ENCODE results near the gene LONP2. TPM values are rescaled to one million over a fixed set of nuclear protein-coding genes. Genes with fewer than 3 reads are reported as not detected.

Gene LONP2
- total RNA-seq, 1 experiment from 2014 or later: 41.5 TPM

GRCh38 chr16:48204825-48205151 lies 39.3 kb upstream of the LONP2 start:
- no peaks in the 10 kb centered on the region for H4K20me1 ChIP-seq (ENCODE audit: low read length)
- no peak for TF ChIP-seq EZH2 (IDR thresholded peaks at IDR 0.05; ENCODE audit: low read length, unreplicated experiment)
- TF ChIP-seq CTCF (conservative IDR thresholded peaks at IDR 0.05; ENCODE audit: low read depth, low read length): no peak
- TF ChIP-seq EZH2phosphoT487 (IDR thresholded peaks at IDR 0.05; ENCODE audit: borderline replicate concordance, low read length): no peak
- no peaks in the 10 kb centered on the region for H3F3A ChIP-seq (ENCODE audit: low read length, unreplicated experiment)
- ChIA-PET POLR2A (ENCODE audit: unreplicated experiment) (no interaction called here), CTCF (no interaction called here)
- no peak for ATAC-seq
- no peak overlapping the region for H3K9ac ChIP-seq (ENCODE audit: low read length)
- no peaks in the 10 kb centered on the region for H3K79me2 ChIP-seq (ENCODE audit: low read length)
- intact Hi-C loops (cut with micrococcal nuclease): no loop called here
- H3K4me2 ChIP-seq (ENCODE audit: low read length): no peak overlapping the region
- no peaks in the 10 kb centered on the region for H3K27me3 ChIP-seq (ENCODE audit: low read length)
- no peak overlapping the region for H2AFZ ChIP-seq (ENCODE audit: low read length)
- H3K9me3 ChIP-seq (ENCODE audit: low read length): no peaks in the 10 kb centered on the region
- H3K4me1 ChIP-seq (ENCODE audit: insufficient read depth, low read length): no peaks in the 10 kb centered on the region
- BruUV-seq (replicated peaks): no TSS peak
- H3K4me3 ChIP-seq (ENCODE audit: low read length): no peak overlapping the region
- H3K9me2 ChIP-seq (replicated peaks; ENCODE audit: low read length): no peaks in the 10 kb centered on the region
- DNase-seq: no peak
- H3K36me3 ChIP-seq (ENCODE audit: low read depth, low read length): no peaks in the 10 kb centered on the region
- H3K27ac ChIP-seq (ENCODE audit: low read length): no peak overlapping the region

GRCh38 chr16:48206594-48207242 lies 37.4 kb upstream of the LONP2 start:
- H3K9me2 ChIP-seq (replicated peaks; ENCODE audit: low read length): no peaks in the 10 kb centered on the region
- no peaks in the 10 kb centered on the region for H4K20me1 ChIP-seq (ENCODE audit: low read length)
- no peaks in the 10 kb centered on the region for H3K4me1 ChIP-seq (ENCODE audit: insufficient read depth, low read length)
- no peak overlapping the region for H3K9ac ChIP-seq (ENCODE audit: low read length)
- peak; percentile 7 for DNase-seq
- ATAC-seq: no peak
- intact Hi-C loops (cut with micrococcal nuclease): no loop called here
- no peaks in the 10 kb centered on the region for H3K36me3 ChIP-seq (ENCODE audit: low read depth, low read length)
- TF ChIP-seq EZH2phosphoT487 (IDR thresholded peaks at IDR 0.05; ENCODE audit: borderline replicate concordance, low read length): no peak
- TF ChIP-seq EZH2 (IDR thresholded peaks at IDR 0.05; ENCODE audit: low read length, unreplicated experiment): no peak
- TF ChIP-seq CTCF (conservative IDR thresholded peaks at IDR 0.05; ENCODE audit: low read depth, low read length): no peak
- H2AFZ ChIP-seq (ENCODE audit: low read length): no peak overlapping the region
- no TSS peak for BruUV-seq (replicated peaks)
- no peaks in the 10 kb centered on the region for H3K27me3 ChIP-seq (ENCODE audit: low read length)
- no peak overlapping the region for H3K4me2 ChIP-seq (ENCODE audit: low read length)
- H3K4me3 ChIP-seq (ENCODE audit: low read length): no peak overlapping the region
- H3K27ac ChIP-seq (ENCODE audit: low read length): no peak overlapping the region
- no peaks in the 10 kb centered on the region for H3K9me3 ChIP-seq (ENCODE audit: low read length)
- POLR2A ChIA-PET (ENCODE audit: unreplicated experiment): no interaction called here
- no peaks in the 10 kb centered on the region for H3K79me2 ChIP-seq (ENCODE audit: low read length)
- H3F3A ChIP-seq (ENCODE audit: low read length, unreplicated experiment): no peaks in the 10 kb centered on the region
- CTCF ChIA-PET: no interaction called here

- no peaks in the 10 kb centered on the region for H3K79me2 ChIP-seq (ENCODE audit: low read length)
- no peaks in the 10 kb centered on the region for H3K27me3 ChIP-seq (ENCODE audit: low read length)
- ChIA-PET CTCF (no interaction called here), POLR2A (ENCODE audit: unreplicated experiment) (no interaction called here)
- no peaks in the 10 kb centered on the region for H3K9me2 ChIP-seq (replicated peaks; ENCODE audit: low read length)
- intact Hi-C loops (cut with micrococcal nuclease): no loop called here
- no peaks in the 10 kb centered on the region for H3K36me3 ChIP-seq (ENCODE audit: low read depth, low read length)
- H3K9me3 ChIP-seq (ENCODE audit: low read length): no peaks in the 10 kb centered on the region
- no peak overlapping the region for H3K4me3 ChIP-seq (ENCODE audit: low read length)
- H3K9ac ChIP-seq (ENCODE audit: low read length): no peak overlapping the region
- no TSS peak for BruUV-seq (replicated peaks)
- ATAC-seq (no peak), DNase-seq (no peak)
- no peak overlapping the region for H3K27ac ChIP-seq (ENCODE audit: low read length)
- H3F3A ChIP-seq (ENCODE audit: low read length, unreplicated experiment): no peaks in the 10 kb centered on the region
- H2AFZ ChIP-seq (ENCODE audit: low read length): no peak overlapping the region
- H3K4me2 ChIP-seq (ENCODE audit: low read length): no peak overlapping the region
- H4K20me1 ChIP-seq (ENCODE audit: low read length): no peaks in the 10 kb centered on the region
- TF ChIP-seq CTCF (conservative IDR thresholded peaks at IDR 0.05; ENCODE audit: low read depth, low read length) (no peak), EZH2 (IDR thresholded peaks at IDR 0.05; ENCODE audit: low read length, unreplicated experiment) (no peak), EZH2phosphoT487 (IDR thresholded peaks at IDR 0.05; ENCODE audit: borderline replicate concordance, low read length) (no peak)
- H3K4me1 ChIP-seq (ENCODE audit: insufficient read depth, low read length): no peaks in the 10 kb centered on the region
These were observed 33.4 kb upstream of the LONP2 start for GRCh38 chr16:48210747-48211146.
